ENCODE data around the gene KRTAP4-6.

DNA sequence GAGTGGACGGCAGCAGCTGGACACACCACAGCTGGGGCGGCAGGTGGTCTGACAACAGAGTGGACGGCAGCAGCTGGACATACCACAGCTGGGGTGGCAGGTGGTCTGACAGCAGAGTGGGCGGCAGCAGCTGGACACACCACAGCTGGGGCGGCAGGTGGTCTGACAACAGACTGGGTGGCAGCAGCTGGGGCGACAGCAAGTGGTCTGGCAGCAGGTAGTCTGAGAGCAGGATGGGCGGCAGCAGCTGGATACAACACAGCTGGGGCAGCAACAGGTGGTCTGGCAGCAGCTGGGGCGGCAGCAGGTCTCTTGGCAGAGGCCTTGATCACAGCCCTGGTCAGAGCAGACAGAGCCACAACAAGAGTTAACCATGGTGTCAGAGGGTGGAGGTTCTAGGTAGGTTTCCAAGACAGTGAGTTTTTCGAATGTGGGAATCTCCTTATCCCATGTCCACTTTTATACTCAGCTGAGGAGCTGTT is 44.2 kb upstream of the KRTAP4-6 start, which contains the start of gene KRTAP4-1:
- TF ChIP-seq, protein P1, sequence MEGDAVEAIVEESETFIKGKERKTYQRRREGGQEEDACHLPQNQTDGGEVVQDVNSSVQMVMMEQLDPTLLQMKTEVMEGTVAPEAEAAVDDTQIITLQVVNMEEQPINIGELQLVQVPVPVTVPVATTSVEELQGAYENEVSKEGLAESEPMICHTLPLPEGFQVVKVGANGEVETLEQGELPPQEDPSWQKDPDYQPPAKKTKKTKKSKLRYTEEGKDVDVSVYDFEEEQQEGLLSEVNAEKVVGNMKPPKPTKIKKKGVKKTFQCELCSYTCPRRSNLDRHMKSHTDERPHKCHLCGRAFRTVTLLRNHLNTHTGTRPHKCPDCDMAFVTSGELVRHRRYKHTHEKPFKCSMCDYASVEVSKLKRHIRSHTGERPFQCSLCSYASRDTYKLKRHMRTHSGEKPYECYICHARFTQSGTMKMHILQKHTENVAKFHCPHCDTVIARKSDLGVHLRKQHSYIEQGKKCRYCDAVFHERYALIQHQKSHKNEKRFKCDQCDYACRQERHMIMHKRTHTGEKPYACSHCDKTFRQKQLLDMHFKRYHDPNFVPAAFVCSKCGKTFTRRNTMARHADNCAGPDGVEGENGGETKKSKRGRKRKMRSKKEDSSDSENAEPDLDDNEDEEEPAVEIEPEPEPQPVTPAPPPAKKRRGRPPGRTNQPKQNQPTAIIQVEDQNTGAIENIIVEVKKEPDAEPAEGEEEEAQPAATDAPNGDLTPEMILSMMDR (IDR thresholded peaks at IDR 0.05; ENCODE audit: poor library complexity), result no peak
- no peak for TF ChIP-seq EZH2 (IDR thresholded peaks at IDR 0.05; ENCODE audit: borderline replicate concordance)

All from hepatocyte (in vitro differentiated cells).